HEK293 (cell line): ENCODE data around the gene FTO.

Experiments
- PRDM4 ChIP-seq: fragments of 450-650 bp; formaldehyde crosslinking; IDR thresholded peaks from 2 replicates; pipeline ENCODE4 v1.5.1; 2017; ENCODE audit warnings: missing biosample characterization, missing genetic modification characterization
- REPIN1 ChIP-seq: fragments of 450-650 bp; formaldehyde crosslinking; IDR thresholded peaks from 2 replicates; pipeline ENCODE4 v1.5.1; 2017; ENCODE audit warnings: missing biosample characterization, missing genetic modification characterization, low read depth
- SETDB1 ChIP-seq: IDR thresholded peaks from one replicate; pipeline ENCODE4 v1.6.1; 2017; ENCODE audit warnings: mild to moderate bottlenecking, low read length, moderate library complexity, mixed read lengths; ENCODE audit not compliant: insufficient read length
- ZNF350 ChIP-seq: fragments of 450-650 bp; formaldehyde crosslinking; IDR thresholded peaks from 2 replicates; pipeline ENCODE4 v1.5.0; 2017; ENCODE audit warnings: missing biosample characterization, mild to moderate bottlenecking, missing genetic modification characterization
- ZNF624 ChIP-seq: fragments of 450-650 bp; formaldehyde crosslinking; IDR thresholded peaks from 2 replicates; pipeline ENCODE4 v1.5.1; 2017; ENCODE audit warnings: missing biosample characterization, missing genetic modification characterization

- TF ChIP-seq ZNF350 (no peak), REPIN1 (no peak), SETDB1 (no peak), PRDM4 (tag by site-specific recombination) (no peak), ZNF624 (tag by site-specific recombination) (no peak)
Measured at GRCh38 chr16:54118846-54119245, 414.9 kb downstream of the FTO start.
